ENCODE results near the gene THBS2.
"Not testable (repeated sequence)": the region's sequence is repeated elsewhere in the genome, so short reads cannot be mapped to it uniquely, and the experiment has no call there.

THBS2 gene

DNA sequence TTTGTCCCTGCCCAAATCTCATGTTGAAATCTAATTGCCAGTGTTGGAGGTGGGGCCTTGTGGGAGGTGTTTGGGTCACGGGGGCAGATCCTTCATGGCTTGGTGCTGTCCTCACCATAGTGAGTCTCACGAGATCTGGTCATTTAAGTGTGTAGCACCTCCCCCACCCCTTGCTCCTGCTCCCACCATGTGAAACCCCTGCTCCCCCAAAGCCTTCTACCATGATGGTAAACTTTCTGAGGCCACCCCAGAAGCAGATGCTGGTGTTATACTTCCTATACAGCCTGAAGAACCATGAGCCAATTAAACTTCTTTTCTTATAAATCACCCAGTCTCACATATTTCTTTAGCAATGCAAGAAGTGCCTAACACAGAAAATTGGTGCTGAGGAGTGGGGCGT, 19.9 kb upstream of the THBS2 start:
- Histone ChIP-seq H3K36me3 (ENCODE audit: control insufficient read depth in 1 of 2, insufficient read depth in 2 of 2, low read length in 2 of 2) (no peaks in the 10 kb centered on the region), H3K27ac (ENCODE audit: low read depth, low read length) (no peak overlapping the region), H3K4me3 (ENCODE audit: low read depth in 1 of 2, low read length in 2 of 2) (no peak overlapping the region), H3K4me1 (ENCODE audit: control insufficient read depth in 1 of 2, insufficient read depth in 2 of 2, low read length in 2 of 2) (no peaks in the 10 kb centered on the region), H3K27me3 (ENCODE audit: control insufficient read depth in 1 of 2, insufficient read depth in 2 of 2, low read length in 2 of 2) (no peaks in the 10 kb centered on the region), H3K9me3 (ENCODE audit: control insufficient read depth in 1 of 2, low read length in 2 of 2) (no peaks in the 10 kb centered on the region), H3K9ac (ENCODE audit: low read depth in 1 of 2, low read length in 2 of 2) (no peak overlapping the region)

DNA sequence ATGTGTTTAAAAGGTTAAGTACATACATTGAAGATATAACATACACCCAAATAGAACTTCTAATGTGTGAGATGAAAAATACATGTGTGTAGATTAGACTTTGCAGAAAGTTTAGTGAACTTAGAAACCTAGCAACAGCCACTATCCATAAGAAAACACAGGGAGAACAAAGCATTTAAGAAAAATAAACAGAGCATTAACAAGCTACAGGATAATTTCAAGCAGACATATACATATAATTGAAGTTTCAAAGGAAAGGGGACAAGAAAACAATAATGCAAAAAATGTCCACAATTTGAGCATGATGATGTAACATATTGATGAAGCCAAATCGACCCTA, 18.2 kb upstream of the THBS2 start:
- Histone ChIP-seq H3K9me3 (ENCODE audit: control insufficient read depth in 1 of 2, low read length in 2 of 2) (no peaks in the 10 kb centered on the region), H3K4me3 (ENCODE audit: low read depth in 1 of 2, low read length in 2 of 2) (no peak overlapping the region), H3K4me1 (ENCODE audit: control insufficient read depth in 1 of 2, insufficient read depth in 2 of 2, low read length in 2 of 2) (no peaks in the 10 kb centered on the region), H3K27ac (ENCODE audit: low read depth, low read length) (no peak overlapping the region), H3K27me3 (ENCODE audit: control insufficient read depth in 1 of 2, insufficient read depth in 2 of 2, low read length in 2 of 2) (no peaks in the 10 kb centered on the region), H3K36me3 (ENCODE audit: control insufficient read depth in 1 of 2, insufficient read depth in 2 of 2, low read length in 2 of 2) (no peaks in the 10 kb centered on the region), H3K9ac (ENCODE audit: low read depth in 1 of 2, low read length in 2 of 2) (no peak overlapping the region)

DNA sequence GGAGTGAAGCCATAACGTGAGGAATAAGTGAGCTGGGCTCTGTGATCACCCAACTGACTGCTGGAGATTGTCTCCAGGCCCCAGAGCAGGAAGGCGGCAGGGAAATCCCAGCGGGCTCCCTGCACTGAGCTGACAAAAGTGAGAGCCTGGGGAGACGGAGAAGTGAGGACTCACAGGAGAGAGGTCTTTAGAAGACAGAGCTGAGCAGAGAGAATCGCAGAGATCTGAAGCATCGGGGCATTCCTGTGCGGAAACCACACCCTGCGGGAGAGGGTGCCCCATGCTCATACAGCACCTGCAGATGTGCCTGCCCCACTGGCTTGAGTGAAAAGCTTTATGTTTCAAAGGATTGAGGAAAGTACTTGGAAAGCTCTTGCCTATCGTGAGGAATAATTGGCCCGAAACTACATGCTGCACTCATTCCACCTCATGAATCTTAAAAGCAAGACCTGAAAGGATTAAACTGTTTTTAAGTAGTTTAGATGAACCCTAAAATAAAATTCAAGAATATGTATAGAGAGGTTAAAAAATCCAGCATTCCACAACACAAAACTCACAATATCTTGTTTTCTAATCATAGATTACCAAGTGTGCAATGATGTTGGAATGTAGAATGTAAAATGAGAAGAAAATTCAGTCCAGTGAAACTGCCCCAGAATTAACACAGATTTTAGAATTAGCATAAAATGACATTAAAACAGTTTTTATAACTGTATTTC, 17.7 kb upstream of the THBS2 start:
- Histone ChIP-seq H3K4me3 (ENCODE audit: low read depth in 1 of 2, low read length in 2 of 2) (no peak overlapping the region), H3K9me3 (ENCODE audit: control insufficient read depth in 1 of 2, low read length in 2 of 2) (no peaks in the 10 kb centered on the region), H3K9ac (ENCODE audit: low read depth in 1 of 2, low read length in 2 of 2) (no peak overlapping the region), H3K36me3 (ENCODE audit: control insufficient read depth in 1 of 2, insufficient read depth in 2 of 2, low read length in 2 of 2) (no peaks in the 10 kb centered on the region), H3K27me3 (ENCODE audit: control insufficient read depth in 1 of 2, insufficient read depth in 2 of 2, low read length in 2 of 2) (no peaks in the 10 kb centered on the region), H3K27ac (ENCODE audit: low read depth, low read length) (no peak overlapping the region), H3K4me1 (ENCODE audit: control insufficient read depth in 1 of 2, insufficient read depth in 2 of 2, low read length in 2 of 2) (no peaks in the 10 kb centered on the region)

DNA sequence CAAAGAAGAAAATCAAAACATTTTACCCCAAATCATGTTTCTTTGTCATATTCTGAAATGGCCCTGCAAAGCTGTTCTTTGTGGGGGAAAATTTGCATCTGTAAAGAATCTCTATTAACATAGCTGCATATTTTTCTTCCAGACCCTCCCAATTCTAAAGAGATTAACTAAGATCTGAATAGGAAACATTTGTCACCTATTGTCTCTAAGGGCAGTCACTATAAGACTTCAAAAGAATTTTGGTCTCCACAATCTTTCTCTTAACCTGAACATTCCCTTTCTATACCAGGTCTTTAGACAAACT, 16.4 kb upstream of the THBS2 start:
- H3K27ac ChIP-seq (ENCODE audit: low read depth, low read length); H3K36me3 ChIP-seq (ENCODE audit: control insufficient read depth in 1 of 2, insufficient read depth in 2 of 2, low read length in 2 of 2); H3K4me3 ChIP-seq (ENCODE audit: low read depth in 1 of 2, low read length in 2 of 2): not testable (repeated sequence)

DNA sequence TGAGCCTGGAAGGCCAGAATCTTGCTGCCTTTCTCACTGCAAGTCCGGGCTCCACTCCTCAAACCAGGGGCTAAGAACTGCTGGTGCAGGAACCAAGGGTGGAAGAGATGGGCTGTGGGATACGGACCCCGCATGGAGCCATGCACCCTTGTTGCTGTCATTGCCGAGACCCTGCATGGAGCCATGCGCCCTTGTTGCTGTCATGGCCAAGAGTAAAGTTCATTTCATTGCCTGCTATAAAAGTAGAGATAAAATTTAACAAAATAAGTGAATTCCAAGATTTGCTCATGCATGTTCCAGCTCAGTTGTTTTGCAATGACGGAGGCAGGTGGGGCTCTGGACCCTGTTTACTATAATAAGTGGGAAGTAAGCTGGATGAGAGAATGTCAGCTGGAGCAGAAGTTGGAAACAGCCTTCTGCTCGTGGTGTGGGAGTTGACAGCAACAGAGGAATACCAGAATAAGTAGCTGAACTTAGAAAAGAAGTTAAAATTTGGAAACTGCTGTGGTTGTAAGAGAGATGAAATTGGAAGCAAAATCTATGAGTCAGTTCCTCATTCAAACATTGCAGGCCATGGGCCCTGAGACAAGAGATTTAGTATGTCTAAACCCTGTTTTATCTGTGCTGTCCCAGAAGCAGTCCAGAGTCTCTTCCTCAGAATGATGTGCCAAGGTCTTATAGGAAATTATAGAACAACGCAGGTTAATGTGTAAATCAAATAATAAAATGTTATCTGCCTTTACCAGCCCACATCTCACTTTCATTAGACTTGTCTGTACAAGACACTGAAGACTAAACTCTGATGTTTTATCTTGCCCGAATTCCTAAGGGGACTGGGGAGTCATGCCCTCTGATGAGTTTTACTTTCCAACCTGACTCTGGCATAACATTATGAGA, 15.8 kb upstream of the THBS2 start:
- Histone ChIP-seq H3K4me1 (ENCODE audit: control insufficient read depth in 1 of 2, insufficient read depth in 2 of 2, low read length in 2 of 2) (no peaks in the 10 kb centered on the region), H3K9me3 (ENCODE audit: control insufficient read depth in 1 of 2, low read length in 2 of 2) (no peaks in the 10 kb centered on the region), H3K27ac (ENCODE audit: low read depth, low read length) (no peak overlapping the region), H3K4me3 (ENCODE audit: low read depth in 1 of 2, low read length in 2 of 2) (no peak overlapping the region), H3K9ac (ENCODE audit: low read depth in 1 of 2, low read length in 2 of 2) (no peak overlapping the region), H3K36me3 (ENCODE audit: control insufficient read depth in 1 of 2, insufficient read depth in 2 of 2, low read length in 2 of 2) (no peaks in the 10 kb centered on the region), H3K27me3 (ENCODE audit: control insufficient read depth in 1 of 2, insufficient read depth in 2 of 2, low read length in 2 of 2) (no peaks in the 10 kb centered on the region)

More for the DNA sequence above, 16.4 kb upstream of the THBS2 start:
- H3K27me3 ChIP-seq (ENCODE audit: control insufficient read depth in 1 of 2, insufficient read depth in 2 of 2, low read length in 2 of 2); H3K9me3 ChIP-seq (ENCODE audit: control insufficient read depth in 1 of 2, low read length in 2 of 2); H3K9ac ChIP-seq (ENCODE audit: low read depth in 1 of 2, low read length in 2 of 2); H3K4me1 ChIP-seq (ENCODE audit: control insufficient read depth in 1 of 2, insufficient read depth in 2 of 2, low read length in 2 of 2): not testable (repeated sequence)

DNA sequence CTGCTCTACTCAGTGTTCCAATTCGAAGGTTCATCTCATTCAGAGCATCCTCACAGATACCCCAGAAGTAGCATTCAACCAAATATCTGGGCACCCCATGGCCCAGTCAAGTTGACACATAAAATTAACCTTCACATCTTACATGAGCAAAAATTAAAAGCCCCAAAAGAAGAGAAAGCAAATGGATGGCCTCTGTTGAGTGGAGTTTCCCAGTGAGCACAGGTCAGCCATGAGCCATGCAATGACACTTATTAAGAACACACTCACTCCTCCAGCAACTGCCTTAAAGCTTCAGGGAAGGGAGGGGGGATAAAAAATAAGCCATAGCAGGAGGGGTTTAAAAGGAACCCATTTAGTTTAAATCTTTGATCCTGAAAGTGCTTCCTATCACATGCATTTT, 14.6 kb upstream of the THBS2 start:
- H3K27ac ChIP-seq (ENCODE audit: low read depth, low read length) = no peak overlapping the region

DNA sequence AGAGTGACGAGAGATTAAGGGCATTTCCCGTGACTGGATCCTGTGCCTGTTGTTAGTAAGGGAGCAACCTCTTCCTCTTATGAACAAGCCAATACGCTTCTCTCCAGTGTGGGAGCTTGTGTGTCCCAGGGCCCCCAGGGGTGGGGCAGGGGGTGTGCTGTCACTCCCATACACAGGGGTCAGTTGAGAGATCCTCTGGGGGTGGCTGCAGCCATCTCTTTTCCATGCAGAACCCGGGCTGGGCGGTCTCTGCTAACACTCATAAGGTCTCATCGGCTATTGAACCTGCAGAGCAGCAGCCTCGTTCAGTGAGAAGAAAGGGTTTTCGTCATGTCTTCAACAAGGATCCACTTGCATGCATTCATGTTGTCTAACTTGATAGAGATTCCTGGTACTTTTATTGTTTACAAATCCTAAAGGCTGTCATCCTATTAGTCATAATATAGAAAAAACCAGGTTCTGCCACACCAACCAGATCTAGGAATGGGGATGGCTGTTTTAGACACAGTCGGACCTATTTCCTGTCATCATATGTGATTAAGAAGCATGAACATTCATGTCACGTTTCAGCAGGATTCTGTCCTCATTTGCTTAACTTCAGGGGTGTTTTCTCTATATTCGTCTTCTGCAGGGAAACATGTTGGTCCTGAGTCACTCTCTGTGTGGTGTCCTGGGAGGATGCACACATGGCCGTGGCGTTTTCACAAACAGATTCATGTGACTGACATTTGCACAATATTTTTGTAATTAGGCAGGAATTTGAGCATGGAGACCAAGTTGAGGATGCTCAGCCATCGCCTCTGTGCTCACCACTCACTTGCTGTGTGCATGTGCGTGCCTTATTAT, 13.3 kb upstream of the THBS2 start:
- Histone ChIP-seq H3K4me3 (ENCODE audit: low read depth in 1 of 2, low read length in 2 of 2) (no peak overlapping the region), H3K4me1 (ENCODE audit: control insufficient read depth in 1 of 2, insufficient read depth in 2 of 2, low read length in 2 of 2) (no peaks in the 10 kb centered on the region), H3K27ac (ENCODE audit: low read depth, low read length) (no peak overlapping the region), H3K9me3 (ENCODE audit: control insufficient read depth in 1 of 2, low read length in 2 of 2) (no peaks in the 10 kb centered on the region), H3K27me3 (ENCODE audit: control insufficient read depth in 1 of 2, insufficient read depth in 2 of 2, low read length in 2 of 2) (no peaks in the 10 kb centered on the region), H3K9ac (ENCODE audit: low read depth in 1 of 2, low read length in 2 of 2) (no peak overlapping the region), H3K36me3 (ENCODE audit: control insufficient read depth in 1 of 2, insufficient read depth in 2 of 2, low read length in 2 of 2) (no peaks in the 10 kb centered on the region)

More for the DNA sequence above, 14.6 kb upstream of the THBS2 start:
- no peaks in the 10 kb centered on the region for H3K36me3 ChIP-seq (ENCODE audit: control insufficient read depth in 1 of 2, insufficient read depth in 2 of 2, low read length in 2 of 2)
- H3K9me3 ChIP-seq (ENCODE audit: control insufficient read depth in 1 of 2, low read length in 2 of 2) = no peaks in the 10 kb centered on the region
- no peaks in the 10 kb centered on the region for H3K4me1 ChIP-seq (ENCODE audit: control insufficient read depth in 1 of 2, insufficient read depth in 2 of 2, low read length in 2 of 2)
- H3K4me3 ChIP-seq (ENCODE audit: low read depth in 1 of 2, low read length in 2 of 2) = no peak overlapping the region
- H3K27me3 ChIP-seq (ENCODE audit: control insufficient read depth in 1 of 2, insufficient read depth in 2 of 2, low read length in 2 of 2) = no peaks in the 10 kb centered on the region
- no peak overlapping the region for H3K9ac ChIP-seq (ENCODE audit: low read depth in 1 of 2, low read length in 2 of 2)

DNA sequence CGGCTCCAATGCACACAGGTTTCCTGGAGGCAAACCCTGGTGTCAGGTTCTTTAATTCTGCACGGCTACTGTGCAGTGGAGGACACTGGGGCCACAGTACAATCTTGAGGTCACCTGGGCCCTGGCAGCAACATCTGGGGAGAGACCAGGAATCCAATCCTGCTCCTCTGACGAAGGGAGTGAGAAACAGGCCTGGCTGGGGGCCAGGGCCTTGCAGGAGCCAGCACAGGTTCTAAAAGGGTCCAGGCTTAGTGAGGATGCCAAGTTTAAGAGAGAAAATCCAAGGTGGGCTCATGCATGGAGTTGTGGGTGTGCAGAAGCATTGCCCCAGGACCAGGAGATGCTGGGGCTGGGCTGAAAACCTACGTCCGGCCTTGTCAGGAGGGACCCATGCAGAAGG, 12.6 kb upstream of the THBS2 start:
- Histone ChIP-seq H3K27me3 (ENCODE audit: control insufficient read depth in 1 of 2, insufficient read depth in 2 of 2, low read length in 2 of 2) (no peaks in the 10 kb centered on the region), H3K36me3 (ENCODE audit: control insufficient read depth in 1 of 2, insufficient read depth in 2 of 2, low read length in 2 of 2) (no peaks in the 10 kb centered on the region), H3K9ac (ENCODE audit: low read depth in 1 of 2, low read length in 2 of 2) (no peak overlapping the region), H3K27ac (ENCODE audit: low read depth, low read length) (no peak overlapping the region), H3K9me3 (ENCODE audit: control insufficient read depth in 1 of 2, low read length in 2 of 2) (no peaks in the 10 kb centered on the region), H3K4me1 (ENCODE audit: control insufficient read depth in 1 of 2, insufficient read depth in 2 of 2, low read length in 2 of 2) (no peaks in the 10 kb centered on the region), H3K4me3 (ENCODE audit: low read depth in 1 of 2, low read length in 2 of 2) (no peak overlapping the region)

DNA sequence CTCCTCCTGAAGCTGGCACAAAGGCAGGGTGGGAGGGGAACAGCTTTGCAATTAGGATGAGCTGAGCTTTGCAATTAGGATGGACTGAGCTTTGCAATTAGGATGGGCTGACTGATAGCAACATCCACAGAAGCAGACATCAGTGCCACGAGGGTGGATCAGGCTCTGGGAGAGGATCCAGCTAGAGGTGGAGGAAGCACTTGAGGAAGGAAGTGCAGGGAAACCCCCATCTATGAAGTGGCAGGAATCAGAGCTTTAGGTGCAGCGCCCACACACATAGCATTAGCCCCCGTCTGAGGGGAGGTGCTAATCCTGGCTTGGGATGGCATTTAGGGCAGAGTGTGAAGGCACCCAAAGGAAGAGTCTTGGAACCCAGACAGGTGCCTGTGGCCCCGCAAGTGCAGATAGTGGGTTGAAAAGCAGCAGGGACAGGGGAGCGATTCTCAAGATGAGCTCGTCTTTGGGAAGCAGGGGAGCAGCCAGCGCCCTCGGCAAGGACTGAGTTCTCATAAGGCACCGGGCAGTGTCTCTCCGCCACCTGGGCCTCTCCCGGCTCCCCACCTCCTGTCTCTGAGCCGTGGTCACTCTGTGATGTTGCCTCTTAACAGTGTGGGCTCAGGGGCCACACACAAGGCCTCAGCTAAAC, 12.0 kb upstream of the THBS2 start:
- Histone ChIP-seq H3K9ac (ENCODE audit: low read depth in 1 of 2, low read length in 2 of 2) (no peak overlapping the region), H3K27ac (ENCODE audit: low read depth, low read length) (no peak overlapping the region), H3K9me3 (ENCODE audit: control insufficient read depth in 1 of 2, low read length in 2 of 2) (no peaks in the 10 kb centered on the region), H3K4me3 (ENCODE audit: low read depth in 1 of 2, low read length in 2 of 2) (no peak overlapping the region), H3K27me3 (ENCODE audit: control insufficient read depth in 1 of 2, insufficient read depth in 2 of 2, low read length in 2 of 2) (no peaks in the 10 kb centered on the region), H3K4me1 (ENCODE audit: control insufficient read depth in 1 of 2, insufficient read depth in 2 of 2, low read length in 2 of 2) (no peaks in the 10 kb centered on the region), H3K36me3 (ENCODE audit: control insufficient read depth in 1 of 2, insufficient read depth in 2 of 2, low read length in 2 of 2) (no peaks in the 10 kb centered on the region)
